Stimulated activated CD4-positive, alpha-beta T cell treated with anti-CD3 and anti-CD28 coated beads, Interleukin-15, amount 100 ng/mL, for 1 hour (primary cell): Measurements from ENCODE around the gene FAM171A2.
A peak's percentile ranks its signal among the peaks of the same experiment; 100 is the strongest.

Experiments used
- DNase-seq, 2 donors: peaks; one replicate each; pipeline ENCODE4 v3.0.0-alpha.2; 2020; ENCODE audit warnings: low read depth in 1 of 2, low spot score in 1 of 2

The FAM171A2 gene

GRCh38 chr17:44361292-44362260, 2.1 kb downstream of the FAM171A2 start:
- no peak for DNase-seq

- no peak for DNase-seq
Observed at GRCh38 chr17:44360826-44361225, 2.8 kb downstream of the FAM171A2 start.

- DNase-seq = no peak
Observed at GRCh38 chr17:44360144-44360533, 3.5 kb downstream of the FAM171A2 start.

- no peak for DNase-seq
Observed at GRCh38 chr17:44359458-44360143, 4.1 kb downstream of the FAM171A2 start.

GRCh38 chr17:44359006-44359405, 4.6 kb downstream of the FAM171A2 start:
- DNase-seq = no peak

- no peak for DNase-seq
Observed at GRCh38 chr17:44358066-44358465, 5.6 kb downstream of the FAM171A2 start.

- DNase-seq = no peak
Observed at GRCh38 chr17:44356241-44356640, 7.4 kb downstream of the FAM171A2 start.

- DNase-seq = no peak
Observed at GRCh38 chr17:44355642-44356099, 8.0 kb downstream of the FAM171A2 start.

GRCh38 chr17:44354582-44355561, 8.8 kb downstream of the FAM171A2 start:
- peak; percentile 22 to 56 for DNase-seq

GRCh38 chr17:44353672-44354331, 9.9 kb downstream of the FAM171A2 start:
- DNase-seq = no peak

GRCh38 chr17:44352828-44353671, 10.6 kb downstream of the FAM171A2 start:
- DNase-seq = no peak

- no peak for DNase-seq
Observed at GRCh38 chr17:44351961-44352827, 11.5 kb downstream of the FAM171A2 start.

- DNase-seq = no peak
Observed at GRCh38 chr17:44351464-44351863, 12.2 kb downstream of the FAM171A2 start.

- peak; percentile 51 to 66 for DNase-seq
Observed at GRCh38 chr17:44350733-44351226, 12.9 kb downstream of the FAM171A2 start.

GRCh38 chr17:44349553-44350070, 14.0 kb downstream of the FAM171A2 start:
- DNase-seq = no peak

- no peak for DNase-seq
Observed at GRCh38 chr17:44348988-44349364, 14.7 kb downstream of the FAM171A2 start.

- no peak for DNase-seq
Observed at GRCh38 chr17:44348234-44348987, 15.2 kb downstream of the FAM171A2 start.
